A549 (cell line): ENCODE measurements around the gene TEDC1. TPM values are rescaled to one million over a fixed set of nuclear protein-coding genes. Genes with fewer than 3 reads are reported as not detected.

Source experiments
- ATAC-seq, 2 experiments: fragments of 200-7000 bp in 1 of 2; fragments of >200 bp in 1 of 2; cut with Nextera tagmentation in 1 of 2; cut with Tn5 transposase in 1 of 2; 3 replicates each; pipeline versions ENCODE4 v1.8.0 to v1.9.1; 2018 to 2020; ENCODE audit warnings: mild to moderate bottlenecking in 1 of 2, moderate library complexity in 1 of 2
- CTCF ChIA-PET: fragments of 300-600 bp; sonication (Branson Sonifier 250); formaldehyde crosslinking; extraction: SDS; loops from one replicate; lab custom pipeline; 2021; ENCODE audit warnings: antibody characterized with exemption, inconsistent platforms; lab: Yijun Ruan, JAX
- POLR2A ChIA-PET: fragments of 350-600 bp; formaldehyde crosslinking; extraction: SDS; loops from one replicate; lab custom pipeline; 2021; ENCODE audit warnings: antibody characterized with exemption, inconsistent platforms; lab: Yijun Ruan, JAX
- DNase-seq, 2 experiments: peaks; one replicate each; pipeline versions ENCODE4 v3.0.0 to v3.0.0-alpha.2; 2011 to 2016; ENCODE audit warnings: low read depth in 1 of 2, low spot score in 1 of 2
- FAIRE-seq: peaks from 2 replicates; lab custom pipeline; 2011; peaks lifted over from hg19 to GRCh38; lab: Jason Lieb, UNC
- H3K27ac ChIP-seq, 2 experiments: fragments of >200 bp; sonication (Bioruptor Twin); formaldehyde crosslinking; 3 replicates each; pipeline ENCODE4 v1.5.1; 2016 to 2017
- H3K4me1 ChIP-seq: fragments of >200 bp; sonication (Bioruptor Twin); formaldehyde crosslinking; 3 replicates; pipeline ENCODE4 v1.6.1; 2016
- H3K4me2 ChIP-seq: fragments of >200 bp; sonication (Bioruptor Twin); formaldehyde crosslinking; 3 replicates; pipeline ENCODE4 v1.6.1; 2016
- H3K4me3 ChIP-seq: fragments of >200 bp; sonication (Bioruptor Twin); formaldehyde crosslinking; 3 replicates; pipeline ENCODE4 v1.5.1; 2016
- H3K9me3 ChIP-seq: fragments of >200 bp; sonication (Bioruptor Twin); formaldehyde crosslinking; 3 replicates; pipeline ENCODE4 v1.6.1; 2016
- BHLHE40 ChIP-seq: IDR thresholded peaks from 2 replicates; pipeline ENCODE4 v1.6.1; 2012; ENCODE audit warnings: low read depth, low read length, inconsistent platforms
- CEBPB ChIP-seq, 2 experiments: fragments of >200 bp in 1 of 2; sonication (Bioruptor Twin) in 1 of 2; formaldehyde crosslinking in 1 of 2; IDR thresholded peaks; 2 replicates each; pipeline ENCODE4 v1.6.1; 2012 to 2016
- CHD2 ChIP-seq: fragments of 150-350 bp; IDR thresholded peaks from 2 replicates; pipeline ENCODE4 v1.6.1; 2014; ENCODE audit warnings: low read length; ENCODE audit not compliant: partially characterized antibody
- CTCF ChIP-seq: fragments of >200 bp; sonication (Bioruptor Twin); formaldehyde crosslinking; IDR thresholded peaks from 3 replicates; pipeline ENCODE4 v1.5.1; 2016
- EHF ChIP-seq: fragments of 250-450 bp; sonication (Bioruptor Pico); IDR thresholded peaks from 2 replicates; pipeline ENCODE4 v1.5.0; 2020; ENCODE audit warnings: mild to moderate bottlenecking
- EHMT2 ChIP-seq: fragments of 200-600 bp; sonication (generic); IDR thresholded peaks from 2 replicates; pipeline ENCODE4 v1.6.1; 2016; ENCODE audit warnings: antibody characterized with exemption, low read depth, mild to moderate bottlenecking, moderate library complexity
- EP300 ChIP-seq, 2 experiments: fragments of >200 bp; sonication (Bioruptor Twin); formaldehyde crosslinking; IDR thresholded peaks; 2 replicates in 1 of 2; 3 replicates in 1 of 2; pipeline ENCODE4 v1.6.1; 2016 to 2017
- ESRRA ChIP-seq: fragments of 150-350 bp; IDR thresholded peaks from 2 replicates; pipeline ENCODE4 v1.6.1; 2014; ENCODE audit warnings: mild to moderate bottlenecking, low read length, borderline replicate concordance
- HDAC2 ChIP-seq: fragments of 200-600 bp; sonication (generic); IDR thresholded peaks from 2 replicates; pipeline ENCODE4 v1.6.1; 2016
- HES2 ChIP-seq: fragments of >200 bp; sonication (Bioruptor Twin); formaldehyde crosslinking; IDR thresholded peaks from 2 replicates; pipeline ENCODE4 v1.6.1; 2016
- HEYL ChIP-seq: fragments of 250-450 bp; sonication (Bioruptor Pico); IDR thresholded peaks from 2 replicates; pipeline ENCODE4 v1.8.0; 2021; ENCODE audit warnings: mild to moderate bottlenecking, moderate library complexity
- HMGXB4 ChIP-seq: fragments of 250-450 bp; sonication (Bioruptor Pico); IDR thresholded peaks from 2 replicates; pipeline ENCODE4 v1.5.0; 2021; ENCODE audit warnings: mild to moderate bottlenecking, moderate library complexity, borderline replicate concordance
- HOXA7 ChIP-seq: fragments of 250-450 bp; sonication (Bioruptor Pico); IDR thresholded peaks from 2 replicates; pipeline ENCODE4 v1.5.0; 2020; ENCODE audit warnings: mild to moderate bottlenecking, moderate library complexity
- HOXB5 ChIP-seq: fragments of 250-450 bp; sonication (Bioruptor Pico); IDR thresholded peaks from 2 replicates; pipeline ENCODE4 v1.5.0; 2020; ENCODE audit warnings: mild to moderate bottlenecking, moderate library complexity
- JUNB ChIP-seq: fragments of >200 bp; sonication (Bioruptor Twin); formaldehyde crosslinking; IDR thresholded peaks from 2 replicates; pipeline ENCODE4 v1.6.1; 2016
- KDM1A ChIP-seq: fragments of 200-600 bp; sonication (generic); IDR thresholded peaks from 2 replicates; pipeline ENCODE4 v1.6.1; 2016; ENCODE audit warnings: low read depth, mild to moderate bottlenecking
- KDM5A ChIP-seq: fragments of 200-600 bp; sonication (generic); IDR thresholded peaks from 2 replicates; pipeline ENCODE4 v1.6.1; 2016; ENCODE audit warnings: antibody characterized with exemption, mild to moderate bottlenecking
- NPAS2 ChIP-seq: fragments of 250-450 bp; sonication (Bioruptor Pico); IDR thresholded peaks from 2 replicates; pipeline ENCODE4 v1.8.0; 2022; ENCODE audit warnings: mild to moderate bottlenecking, moderate library complexity, borderline replicate concordance
- NR3C1 ChIP-seq: fragments of >200 bp; sonication (Bioruptor Twin); formaldehyde crosslinking; IDR thresholded peaks from 3 replicates; pipeline ENCODE4 v1.6.1; 2017
- POLR2A ChIP-seq: IDR thresholded peaks from 2 replicates; pipeline ENCODE4 v1.6.1; 2012; ENCODE audit warnings: mild to moderate bottlenecking, low read length
- POLR2AphosphoS2 ChIP-seq: conservative IDR thresholded peaks from 2 replicates; pipeline ENCODE4 v1.6.1; 2012; ENCODE audit warnings: low read length, improper control_type of control experiment, inconsistent platforms
- SREBF2 ChIP-seq: fragments of 450-650 bp; IDR thresholded peaks from 2 replicates; pipeline ENCODE4 v1.6.1; 2014; ENCODE audit warnings: mild to moderate bottlenecking, moderate library complexity
- ZC3H11A ChIP-seq: fragments of 450-650 bp; IDR thresholded peaks from 2 replicates; pipeline ENCODE4 v1.6.1; 2014; ENCODE audit warnings: antibody characterized with exemption, mild to moderate bottlenecking
- ZFP36 ChIP-seq: fragments of 450-650 bp; IDR thresholded peaks from 2 replicates; pipeline ENCODE4 v1.6.1; 2014; ENCODE audit warnings: borderline replicate concordance; ENCODE audit not compliant: partially characterized antibody
- ZNF302 ChIP-seq: fragments of 250-450 bp; sonication (Bioruptor Pico); IDR thresholded peaks from 2 replicates; pipeline ENCODE4 v1.9.0; 2021; ENCODE audit warnings: inconsistent platforms, mild to moderate bottlenecking, moderate library complexity
- ZSCAN20 ChIP-seq: fragments of 250-450 bp; sonication (Bioruptor Pico); IDR thresholded peaks from 2 replicates; pipeline ENCODE4 v1.8.0; 2022; ENCODE audit warnings: mild to moderate bottlenecking, moderate library complexity
- WGBS: methylation state at CpG from one replicate; pipeline ENCODE4 v1.1.6; 2017; ENCODE audit errors: missing lambda C conversion rate; 5-methylcytosine and 5-hydroxymethylcytosine counted together
- polyA plus RNA-seq, 4 experiments: library from polyadenylated mRNA; depleted of rRNA in 3 of 4; stranded (reverse); fragments of >200 nt; fragmentation: RNase III in 1 of 4; extraction: RNeasy Plus Mini Kit Qiagen cat#74134 plus additional on column Dnase treatment in 1 of 4; gene quantifications; 2 replicates in 3 of 4; 3 replicates in 1 of 4; pipeline ENCODE4 v1.2.3, GENCODE V29; 2011 to 2017
- TF ChIP-seq, protein P1 (sequence below): IDR thresholded peaks from 2 replicates; pipeline ENCODE4 v1.6.1; 2012; ENCODE audit warnings: low read depth, borderline replicate concordance
- TF ChIP-seq, protein P2 (sequence below): IDR thresholded peaks from 2 replicates; pipeline ENCODE4 v1.6.1; 2012
- TF ChIP-seq, protein P3 (sequence below): fragments of 450-650 bp; IDR thresholded peaks from 2 replicates; pipeline ENCODE4 v1.6.1; 2014; ENCODE audit warnings: antibody characterized with exemption

The TEDC1 gene
- polyA plus RNA-seq, 2 of the 4 experiments (the other 2 are of a cell fraction), result 12.7 to 39.6 TPM

DNA sequence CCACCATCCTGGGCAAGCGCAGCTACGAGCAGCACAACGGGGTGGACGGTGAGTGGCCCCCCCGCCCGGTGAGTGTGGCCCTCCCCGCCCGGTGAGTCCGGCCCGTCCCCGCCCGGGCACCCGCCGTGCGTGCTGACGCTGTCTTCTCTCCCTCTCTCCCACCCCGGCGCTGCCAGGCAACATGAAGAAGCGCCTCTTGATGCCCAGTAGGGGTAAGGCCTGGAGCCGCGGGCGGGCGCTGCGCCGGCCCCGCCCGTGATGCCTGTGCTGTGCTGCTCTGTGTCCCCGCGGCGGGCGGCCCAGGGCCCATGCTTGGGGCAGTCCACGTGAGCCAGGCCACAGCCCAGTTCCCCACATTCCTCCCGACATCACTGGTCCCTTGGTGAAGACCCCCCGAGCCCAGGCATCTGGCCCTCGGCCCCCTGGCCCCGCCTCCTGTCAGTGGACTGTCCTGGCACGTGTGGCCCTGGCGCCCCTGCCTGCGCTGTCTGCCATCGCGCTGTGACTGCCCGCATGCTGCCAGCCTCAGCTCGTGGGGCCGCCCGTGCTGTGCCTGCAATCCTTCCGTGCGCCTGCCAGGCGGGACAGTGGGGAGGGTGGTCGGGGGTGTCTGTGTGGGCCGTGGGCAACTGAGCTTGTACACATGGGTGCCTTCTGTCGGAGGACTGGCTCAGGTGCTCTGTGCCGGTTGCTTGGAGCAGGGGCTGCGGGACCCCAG is 24.4 kb upstream of the TEDC1 start:
- no peak overlapping the region for H3K4me3 ChIP-seq
- FAIRE-seq (no peak), DNase-seq (no peak), ATAC-seq (no peak)
- H3K4me2 ChIP-seq, result no peak overlapping the region
- peaks cover 21% of the 10 kb centered on the region for H3K4me1 ChIP-seq
- 93% methylated on average over 29 of the region's 53 CpGs for WGBS
- no peaks in the 10 kb centered on the region for H3K9me3 ChIP-seq
- TF ChIP-seq POLR2A (no peak), CTCF (no peak), HEYL (CRISPR knock-in tag) (no peak), EHMT2 (no peak), HOXB5 (CRISPR knock-in tag) (no peak), ZC3H11A (no peak), HES2 (no peak), CHD2 (no peak), SREBF2 (no peak), EP300 (IDR thresholded peaks at IDR 0.05) (no peak), EHF (CRISPR knock-in tag) (no peak), CEBPB (IDR thresholded peaks at IDR 0.05) (no peak), ZSCAN20 (no peak), JUNB (no peak), NR3C1 (no peak), ZNF302 (CRISPR knock-in tag) (no peak), HDAC2 (no peak)
- TF ChIP-seq, protein P1, sequence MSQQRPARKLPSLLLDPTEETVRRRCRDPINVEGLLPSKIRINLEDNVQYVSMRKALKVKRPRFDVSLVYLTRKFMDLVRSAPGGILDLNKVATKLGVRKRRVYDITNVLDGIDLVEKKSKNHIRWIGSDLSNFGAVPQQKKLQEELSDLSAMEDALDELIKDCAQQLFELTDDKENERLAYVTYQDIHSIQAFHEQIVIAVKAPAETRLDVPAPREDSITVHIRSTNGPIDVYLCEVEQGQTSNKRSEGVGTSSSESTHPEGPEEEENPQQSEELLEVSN, result no peak
- TF ChIP-seq, protein P2, sequence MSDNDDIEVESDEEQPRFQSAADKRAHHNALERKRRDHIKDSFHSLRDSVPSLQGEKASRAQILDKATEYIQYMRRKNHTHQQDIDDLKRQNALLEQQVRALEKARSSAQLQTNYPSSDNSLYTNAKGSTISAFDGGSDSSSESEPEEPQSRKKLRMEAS, result no peak
- TF ChIP-seq, all 56 proteins: peak for 0
- H3K27ac ChIP-seq, result no peak overlapping the region
- ChIA-PET POLR2A (no interaction called here), CTCF (interaction anchor here (1.9 to 9.6 kb wide), 3 partner anchors 14 to 23 kb away, joined by 8 to 107 read pairs (median 58); partner anchors contain the start of gene TEDC1)

DNA sequence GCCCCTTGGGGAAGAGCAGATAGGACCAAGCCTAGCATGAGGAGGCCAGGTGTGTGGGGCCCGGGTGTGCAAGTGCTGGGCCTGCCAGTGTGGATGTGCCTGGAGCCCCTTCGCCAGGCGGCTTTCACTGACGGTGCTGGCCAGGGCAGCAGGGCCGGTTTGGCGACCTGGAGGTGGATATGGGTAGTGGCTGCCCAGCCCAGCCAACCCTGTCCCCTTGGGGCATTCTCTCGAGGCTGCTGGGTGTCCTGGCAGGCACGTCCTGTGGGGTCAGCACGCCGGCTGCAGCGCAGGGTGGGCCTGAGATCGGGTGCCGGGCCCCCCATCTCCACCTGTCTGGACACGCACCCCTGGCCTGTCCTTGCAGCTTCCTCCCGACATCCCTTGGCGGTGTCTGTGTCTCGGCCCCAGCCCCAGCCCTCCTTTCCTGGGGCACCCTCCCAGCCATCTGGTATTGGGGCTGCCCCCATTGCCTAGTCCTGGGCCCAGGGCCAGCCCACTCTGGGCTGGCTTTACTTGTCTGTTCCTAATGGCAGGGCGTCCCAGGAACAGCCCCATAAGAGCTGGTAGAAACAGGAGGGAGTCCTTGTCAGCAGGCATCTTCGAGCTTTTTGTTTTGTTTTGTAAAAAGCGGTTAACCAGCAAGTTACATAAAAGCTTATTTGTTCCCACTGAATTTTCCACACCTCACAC is 23.7 kb upstream of the TEDC1 start:
- FAIRE-seq, result no peak
- ChIA-PET POLR2A (no interaction called here), CTCF (interaction anchor here (1.5 to 9.6 kb wide), 3 partner anchors 9 to 23 kb away, joined by 4 to 107 read pairs (median 58); partner anchors contain the start of gene TEDC1)
- Histone ChIP-seq H3K4me2 (no peak overlapping the region), H3K4me3 (no peak overlapping the region), H3K4me1 (peaks cover 27% of the 10 kb centered on the region), H3K9me3 (no peaks in the 10 kb centered on the region), H3K27ac (no peak overlapping the region)
- WGBS, result 97% methylated on average over 16 of the region's 20 CpGs
- DNase-seq, result no peak
- ATAC-seq, result no peak
- TF ChIP-seq CTCF (no peak), BHLHE40 (no peak), HMGXB4 (no peak), ESRRA (no peak), ZFP36 (no peak), POLR2AphosphoS2 (no peak), KDM5A (no peak), HOXA7 (CRISPR knock-in tag) (no peak), CHD2 (no peak), KDM1A (no peak), NPAS2 (no peak), EHMT2 (no peak), EP300 (IDR thresholded peaks at IDR 0.05) (no peak), HEYL (CRISPR knock-in tag) (no peak)
- TF ChIP-seq, protein P3, sequence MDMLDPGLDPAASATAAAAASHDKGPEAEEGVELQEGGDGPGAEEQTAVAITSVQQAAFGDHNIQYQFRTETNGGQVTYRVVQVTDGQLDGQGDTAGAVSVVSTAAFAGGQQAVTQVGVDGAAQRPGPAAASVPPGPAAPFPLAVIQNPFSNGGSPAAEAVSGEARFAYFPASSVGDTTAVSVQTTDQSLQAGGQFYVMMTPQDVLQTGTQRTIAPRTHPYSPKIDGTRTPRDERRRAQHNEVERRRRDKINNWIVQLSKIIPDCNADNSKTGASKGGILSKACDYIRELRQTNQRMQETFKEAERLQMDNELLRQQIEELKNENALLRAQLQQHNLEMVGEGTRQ, result no peak
- TF ChIP-seq, protein P2, result no peak
